Smooth muscle cell (in vitro differentiated cells): Measurements from ENCODE around the gene TKFC. TPM values are rescaled to one million over a fixed set of nuclear protein-coding genes. Genes with fewer than 3 reads are reported as not detected.

ENCODE experiments used
- DNase-seq: peaks from one replicate; lab custom pipeline; 2025; ENCODE audit not compliant: unreplicated experiment; lab: John Stamatoyannopoulos, UW
- H2AFZ ChIP-seq: fragments of 200-600 bp; sonication (generic); 2 replicates; pipeline ENCODE4 v1.6.0; 2016; ENCODE audit warnings: antibody characterized with exemption, low read depth, mild to moderate bottlenecking
- H3F3A ChIP-seq: fragments of 200-600 bp; sonication (generic); 2 replicates; pipeline ENCODE4 v1.6.0; 2017; ENCODE audit warnings: antibody characterized with exemption, low read depth
- H3K27ac ChIP-seq: fragments of 200-600 bp; sonication (generic); 2 replicates; pipeline ENCODE4 v1.5.1; 2016; ENCODE audit warnings: low read depth, mild to moderate bottlenecking
- H3K27me3 ChIP-seq: fragments of 200-600 bp; sonication (generic); 2 replicates; pipeline ENCODE4 v1.6.1; 2016; ENCODE audit warnings: low read depth, mild to moderate bottlenecking
- H3K36me3 ChIP-seq: fragments of 200-600 bp; sonication (generic); 2 replicates; pipeline ENCODE4 v1.5.1; 2016; ENCODE audit warnings: low read depth
- H3K4me1 ChIP-seq: fragments of 200-600 bp; sonication (generic); 2 replicates; pipeline ENCODE4 v1.5.1; 2016; ENCODE audit warnings: low read depth
- H3K4me2 ChIP-seq: fragments of 200-600 bp; sonication (generic); 2 replicates; pipeline ENCODE4 v1.6.0; 2016; ENCODE audit warnings: mild to moderate bottlenecking
- H3K4me3 ChIP-seq: fragments of 200-600 bp; sonication (generic); 2 replicates; pipeline ENCODE4 v1.5.1; 2016; ENCODE audit warnings: mild to moderate bottlenecking
- H3K79me2 ChIP-seq: fragments of 200-600 bp; sonication (generic); 2 replicates; pipeline ENCODE4 v1.6.0; 2016; ENCODE audit warnings: low read depth, mild to moderate bottlenecking
- H3K9ac ChIP-seq: fragments of 200-600 bp; sonication (generic); 2 replicates; pipeline ENCODE4 v1.6.0; 2016; ENCODE audit warnings: low read depth
- H3K9me3 ChIP-seq: fragments of 200-600 bp; sonication (generic); replicated peaks from 2 replicates; pipeline ENCODE4 v1.5.1; 2016; ENCODE audit warnings: low read depth
- H4K20me1 ChIP-seq: fragments of 200-600 bp; sonication (generic); 2 replicates; pipeline ENCODE4 v1.6.0; 2016; ENCODE audit warnings: low read depth
- CTCF ChIP-seq: fragments of 200-600 bp; sonication (generic); IDR thresholded peaks from 2 replicates; pipeline ENCODE4 v1.5.1; 2017; ENCODE audit warnings: borderline replicate concordance, mild to moderate bottlenecking, antibody characterized with exemption; ENCODE audit not compliant: insufficient read depth, poor library complexity, severe bottlenecking
- WGBS: methylation state at CpG from one replicate; pipeline ENCODE4 v1.1.7; 2016; ENCODE audit warnings: low lambda C conversion rate; 5-methylcytosine and 5-hydroxymethylcytosine counted together
- polyA plus RNA-seq: library from polyadenylated mRNA; unstranded; fragments of >200 nt; fragmentation: Nextera tagmentation; extraction: Ambion mirVana; gene quantifications from 2 replicates; pipeline ENCODE4 v1.2.1, GENCODE V29; 2016
- total RNA-seq: library from RNA; depleted of rRNA; stranded (reverse); fragments of >200 nt; gene quantifications from 2 replicates; pipeline ENCODE4 v1.2.3, GENCODE V29; 2014

Gene TKFC
- total and polyA plus RNA-seq, 2 experiments from 2014 or later: 24.3 to 47.0 TPM

DNA sequence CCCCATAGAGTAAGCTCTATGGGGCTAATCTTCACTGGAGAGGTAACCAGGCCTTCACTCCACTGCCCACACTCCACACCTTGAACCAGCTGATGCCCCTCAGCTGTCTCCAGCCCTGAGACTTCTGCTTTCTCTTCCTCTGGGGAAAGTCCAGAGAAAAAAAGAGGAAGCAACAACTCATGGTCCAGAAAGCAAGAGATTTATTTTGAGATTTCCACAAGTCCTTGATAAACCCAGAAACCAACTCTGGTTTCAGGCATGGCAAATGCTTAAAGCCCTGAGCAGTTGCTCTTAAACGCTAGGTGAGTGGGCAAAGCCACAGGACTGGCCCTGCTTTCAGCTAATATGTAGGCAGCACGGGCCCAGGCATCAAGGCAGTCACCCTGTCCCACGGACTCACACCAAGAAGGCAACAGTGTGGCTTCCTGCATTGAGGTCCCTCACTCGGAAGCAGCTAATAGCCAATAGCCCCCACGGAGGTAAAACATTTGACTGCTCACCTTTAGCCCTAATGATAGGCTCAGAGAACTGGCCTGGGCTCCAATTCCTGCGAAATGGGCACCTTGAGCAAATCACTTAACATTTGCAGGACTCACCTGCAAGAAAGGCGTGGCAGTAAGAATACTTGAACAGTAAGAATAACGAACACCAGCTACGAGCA lies 24.3 kb downstream of the TKFC start:
- H3K27me3 ChIP-seq: no peaks in the 10 kb centered on the region
- H3K4me1 ChIP-seq: peaks cover 13% of the 10 kb centered on the region
- peaks cover 5% of the 10 kb centered on the region for H3K79me2 ChIP-seq
- H3K27ac ChIP-seq: no peak overlapping the region
- H4K20me1 ChIP-seq: no peaks in the 10 kb centered on the region
- no peak overlapping the region for H3K9ac ChIP-seq
- no peaks in the 10 kb centered on the region for H3K9me3 ChIP-seq
- no peak overlapping the region for H3K4me3 ChIP-seq
- 91% methylated on average over 9 of the region's 9 CpGs for WGBS
- H2AFZ ChIP-seq: no peak overlapping the region
- no peaks in the 10 kb centered on the region for H3F3A ChIP-seq
- no peak overlapping the region for H3K4me2 ChIP-seq
- no peak for TF ChIP-seq CTCF
- no peak for DNase-seq
- H3K36me3 ChIP-seq: no peaks in the 10 kb centered on the region

- 93% methylated on average over 6 of the region's 6 CpGs for WGBS
- no peak overlapping the region for H3K9ac ChIP-seq
- no peaks in the 10 kb centered on the region for H3K36me3 ChIP-seq
- H2AFZ ChIP-seq: no peak overlapping the region
- no peak overlapping the region for H3K4me3 ChIP-seq
- no peaks in the 10 kb centered on the region for H4K20me1 ChIP-seq
- no peaks in the 10 kb centered on the region for H3K9me3 ChIP-seq
- H3K4me1 ChIP-seq: peaks cover 13% of the 10 kb centered on the region
- TF ChIP-seq CTCF: no peak
- H3K4me2 ChIP-seq: no peak overlapping the region
- no peaks in the 10 kb centered on the region for H3F3A ChIP-seq
- H3K27ac ChIP-seq: no peak overlapping the region
- DNase-seq: no peak
- H3K79me2 ChIP-seq: peaks cover 10% of the 10 kb centered on the region
- no peaks in the 10 kb centered on the region for H3K27me3 ChIP-seq
These were observed 24.8 kb downstream of the TKFC start for GRCh38 chr11:61357894-61358239.

GRCh38 chr11:61358566-61358965 lies 25.5 kb downstream of the TKFC start:
- no peaks in the 10 kb centered on the region for H3K9me3 ChIP-seq
- no peak overlapping the region for H3K27ac ChIP-seq
- DNase-seq: no peak
- no peak overlapping the region for H2AFZ ChIP-seq
- H3K9ac ChIP-seq: no peak overlapping the region
- H3K36me3 ChIP-seq: no peaks in the 10 kb centered on the region
- H3K79me2 ChIP-seq: peaks cover 17% of the 10 kb centered on the region
- H3K27me3 ChIP-seq: no peaks in the 10 kb centered on the region
- no peak overlapping the region for H3K4me3 ChIP-seq
- H3K4me1 ChIP-seq: peaks cover 18% of the 10 kb centered on the region
- no peak for TF ChIP-seq CTCF
- 96% methylated on average over 11 of the region's 11 CpGs for WGBS
- H3F3A ChIP-seq: no peaks in the 10 kb centered on the region
- no peaks in the 10 kb centered on the region for H4K20me1 ChIP-seq
- no peak overlapping the region for H3K4me2 ChIP-seq

DNA sequence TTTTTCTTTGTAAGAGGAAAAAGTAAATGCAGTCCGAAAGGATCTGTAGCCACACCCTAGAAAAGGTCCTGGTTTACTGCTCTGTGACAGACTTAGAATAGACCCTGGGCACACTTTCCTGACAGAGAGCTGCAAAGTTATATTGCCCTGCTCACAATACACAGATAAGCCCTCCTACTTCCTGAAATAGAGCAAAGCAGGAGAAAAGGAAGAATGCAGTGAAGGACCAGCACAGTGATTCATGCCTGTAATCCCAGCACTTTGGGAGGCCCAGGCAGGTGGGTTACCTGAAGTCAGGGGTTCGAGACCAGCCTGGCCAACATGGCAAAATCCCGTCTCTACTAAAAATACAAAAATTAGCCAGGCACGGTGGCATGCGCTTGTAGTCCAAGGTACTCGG lies 26.5 kb downstream of the TKFC start:
- WGBS: 92% methylated on average over 6 of the region's 6 CpGs

More for the DNA sequence above, 26.5 kb downstream of the TKFC start:
- peaks cover 27% of the 10 kb centered on the region for H3K79me2 ChIP-seq
- H3K27ac ChIP-seq: no peak overlapping the region
- H3K4me1 ChIP-seq: peaks cover 18% of the 10 kb centered on the region
- H2AFZ ChIP-seq: no peak overlapping the region
- H3K9ac ChIP-seq: no peak overlapping the region
- H3F3A ChIP-seq: no peaks in the 10 kb centered on the region
- no peaks in the 10 kb centered on the region for H3K27me3 ChIP-seq
- DNase-seq: no peak
- H3K4me2 ChIP-seq: no peak overlapping the region
- no peak for TF ChIP-seq CTCF
- no peaks in the 10 kb centered on the region for H4K20me1 ChIP-seq
- no peak overlapping the region for H3K4me3 ChIP-seq
- no peaks in the 10 kb centered on the region for H3K36me3 ChIP-seq
- no peaks in the 10 kb centered on the region for H3K9me3 ChIP-seq
